RKO (cell line): ENCODE measurements around the gene DLX2.
"Not testable (repeated sequence)": the region's sequence is repeated elsewhere in the genome, so short reads cannot be mapped to it uniquely, and the experiment has no call there.

Experiments
- DNase-seq: peaks from one replicate; pipeline ENCODE4 v3.0.0-alpha.2; 2016; ENCODE audit warnings: low spot score

Gene DLX2

GRCh38 chr2:172083628-172084394 lies 18.9 kb downstream of the DLX2 start:
- DNase-seq = no peak

- no peak for DNase-seq
These were observed 19.6 kb downstream of the DLX2 start for GRCh38 chr2:172082944-172083627.

- no peak for DNase-seq
These were observed 20.4 kb downstream of the DLX2 start for GRCh38 chr2:172082105-172082943.

GRCh38 chr2:172081221-172082022 lies 21.3 kb downstream of the DLX2 start:
- DNase-seq = no peak

GRCh38 chr2:172080641-172081220 lies 22.0 kb downstream of the DLX2 start:
- DNase-seq = no peak

GRCh38 chr2:172079838-172080640 lies 22.7 kb downstream of the DLX2 start:
- no peak for DNase-seq

GRCh38 chr2:172079416-172079815 lies 23.3 kb downstream of the DLX2 start:
- DNase-seq = no peak

- DNase-seq = no peak
These were observed 28.4 kb downstream of the DLX2 start for GRCh38 chr2:172074254-172074653.

- DNase-seq = no peak
These were observed 29.2 kb downstream of the DLX2 start for GRCh38 chr2:172073518-172073917.

GRCh38 chr2:172072706-172073105 lies 30.0 kb downstream of the DLX2 start:
- no peak for DNase-seq

GRCh38 chr2:172072303-172072702 lies 30.4 kb downstream of the DLX2 start:
- no peak for DNase-seq

GRCh38 chr2:172070936-172071335 lies 31.8 kb downstream of the DLX2 start:
- no peak for DNase-seq

- not testable (repeated sequence) for DNase-seq
These were observed 34.8 kb downstream of the DLX2 start for GRCh38 chr2:172067905-172068304.

- DNase-seq = no peak
These were observed 36.3 kb downstream of the DLX2 start for GRCh38 chr2:172066394-172066886.

- DNase-seq = no peak
These were observed 37.6 kb downstream of the DLX2 start for GRCh38 chr2:172065111-172065510.

- DNase-seq = no peak
These were observed 39.3 kb downstream of the DLX2 start for GRCh38 chr2:172063446-172063845.

GRCh38 chr2:172062402-172063004 lies 40.2 kb downstream of the DLX2 start:
- no peak for DNase-seq

- DNase-seq = not testable (repeated sequence)
These were observed 42.6 kb downstream of the DLX2 start for GRCh38 chr2:172060118-172060517.

GRCh38 chr2:172058660-172059059 lies 44.0 kb downstream of the DLX2 start:
- DNase-seq = no peak

- DNase-seq = no peak
These were observed 46.4 kb downstream of the DLX2 start for GRCh38 chr2:172056293-172056692.
